GM19035 (cell line): ENCODE results near the gene CLK4.

Experiments
- ATAC-seq: cut with Tn5 transposase; IDR thresholded peaks from one replicate; pipeline ENCODE4 v1.9.1; 2021; ENCODE audit not compliant: unreplicated experiment

CLK4 gene

DNA sequence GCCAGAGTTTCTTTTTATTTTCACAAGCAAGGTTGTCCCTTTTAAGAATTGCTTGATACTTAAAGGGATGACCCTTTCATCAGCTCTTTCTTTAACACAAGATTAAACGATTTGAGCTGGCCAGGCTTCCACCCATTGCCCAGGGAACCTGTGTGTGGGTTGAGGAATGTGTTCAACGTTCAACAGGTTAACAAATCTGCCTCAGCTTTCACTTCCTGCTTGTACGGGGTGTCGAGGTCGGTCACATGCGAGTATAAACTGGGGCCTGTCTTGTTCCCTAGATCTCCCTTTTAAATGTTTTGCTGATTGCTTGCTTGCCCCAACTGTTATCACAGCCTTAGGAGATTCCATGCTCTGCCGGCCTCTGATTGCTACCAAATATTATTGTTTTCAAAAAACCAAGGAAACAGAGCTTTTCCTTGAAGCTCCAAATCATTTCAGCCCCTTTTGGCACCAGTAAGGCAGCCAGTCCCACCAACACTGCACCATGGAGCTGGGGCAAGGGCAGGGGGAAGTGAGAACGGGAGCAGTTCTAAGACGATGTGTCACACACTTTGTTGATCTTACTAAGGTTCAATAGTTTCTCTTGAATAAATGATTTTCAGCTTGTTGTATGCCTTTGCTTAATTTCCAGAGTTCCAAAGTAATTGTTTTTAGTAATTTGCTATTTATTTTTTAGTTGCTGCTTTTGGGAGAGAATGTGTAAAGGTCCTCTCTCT, 10.7 kb upstream of the CLK4 start:
- no peak for ATAC-seq

DNA sequence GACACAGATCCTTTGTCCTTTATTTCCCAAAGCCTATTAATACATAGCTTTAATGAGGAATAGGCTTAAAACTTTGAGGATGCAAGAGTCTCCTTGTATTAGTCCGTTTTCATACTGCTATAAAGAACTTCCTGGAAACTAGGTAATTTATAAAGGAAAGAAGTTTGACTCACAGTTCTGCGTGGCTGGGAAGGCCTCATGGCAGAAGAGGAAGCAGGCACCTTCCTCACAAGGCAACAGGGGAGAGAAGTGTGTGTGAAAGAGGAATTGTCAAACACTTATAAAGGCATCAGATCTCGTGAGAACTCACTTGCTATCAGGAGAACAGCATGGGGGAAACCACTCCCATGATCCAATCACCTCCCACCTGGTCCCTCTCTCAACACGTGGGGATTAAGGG, 5.4 kb upstream of the CLK4 start:
- no peak for ATAC-seq

DNA sequence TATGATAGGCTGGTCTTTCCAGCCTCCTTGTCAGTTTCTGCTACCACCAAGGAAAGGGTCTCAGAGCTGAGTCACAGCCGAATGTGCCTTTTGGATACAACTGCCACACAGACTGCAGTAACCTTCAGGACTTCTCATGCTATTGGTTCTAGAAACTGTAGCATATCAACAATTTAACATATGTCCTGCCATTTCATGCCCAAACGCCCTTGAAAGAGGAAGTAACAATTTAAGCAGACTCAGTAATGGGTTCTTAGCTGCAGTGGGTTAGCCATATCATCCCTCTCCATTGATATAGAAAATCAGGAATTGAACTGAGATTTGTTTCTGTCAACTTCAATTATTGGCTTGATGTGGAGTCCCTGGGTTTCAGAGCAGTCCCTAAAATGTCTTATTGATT, 4.1 kb upstream of the CLK4 start:
- no peak for ATAC-seq

DNA sequence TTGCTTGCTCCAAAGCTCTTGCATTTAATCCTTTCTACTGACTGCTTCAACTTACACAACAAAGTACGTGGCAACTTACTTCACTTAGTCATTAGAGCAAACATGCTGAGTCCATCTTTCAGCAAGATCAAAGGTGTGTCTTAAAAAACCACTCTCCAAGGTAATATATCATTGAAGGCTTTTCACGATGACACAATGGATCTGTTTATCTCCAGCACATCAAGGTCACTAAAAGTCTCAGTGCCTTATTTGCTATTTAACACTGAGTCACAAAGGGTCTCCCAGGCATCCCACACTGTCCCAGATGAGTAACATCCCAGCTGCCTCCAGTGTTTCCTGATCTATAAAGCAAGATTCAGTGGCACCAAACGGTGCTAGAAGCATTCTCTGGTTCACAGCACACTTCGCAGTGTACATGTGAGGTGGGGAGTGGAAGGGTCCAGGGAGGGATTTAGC, 3.7 kb upstream of the CLK4 start:
- no peak for ATAC-seq

DNA sequence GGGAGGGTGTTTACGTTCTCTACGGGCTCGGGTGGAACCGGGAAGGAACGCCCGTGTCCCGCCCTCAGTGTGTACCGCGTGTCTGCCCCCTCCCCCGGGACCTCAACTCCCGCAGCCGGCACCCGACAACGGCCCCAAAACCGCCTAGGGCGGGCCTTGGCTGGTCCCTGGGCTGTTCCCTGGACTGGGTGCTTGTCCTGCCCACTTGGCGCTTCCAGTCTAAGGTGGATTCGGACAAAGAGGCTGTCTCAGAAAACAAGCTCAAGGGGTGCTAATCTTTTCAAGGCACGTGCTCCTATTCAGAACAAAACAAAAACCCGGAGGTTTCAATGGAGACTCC, 379 bp upstream of the CLK4 start:
- peak; percentile 22 for ATAC-seq

DNA sequence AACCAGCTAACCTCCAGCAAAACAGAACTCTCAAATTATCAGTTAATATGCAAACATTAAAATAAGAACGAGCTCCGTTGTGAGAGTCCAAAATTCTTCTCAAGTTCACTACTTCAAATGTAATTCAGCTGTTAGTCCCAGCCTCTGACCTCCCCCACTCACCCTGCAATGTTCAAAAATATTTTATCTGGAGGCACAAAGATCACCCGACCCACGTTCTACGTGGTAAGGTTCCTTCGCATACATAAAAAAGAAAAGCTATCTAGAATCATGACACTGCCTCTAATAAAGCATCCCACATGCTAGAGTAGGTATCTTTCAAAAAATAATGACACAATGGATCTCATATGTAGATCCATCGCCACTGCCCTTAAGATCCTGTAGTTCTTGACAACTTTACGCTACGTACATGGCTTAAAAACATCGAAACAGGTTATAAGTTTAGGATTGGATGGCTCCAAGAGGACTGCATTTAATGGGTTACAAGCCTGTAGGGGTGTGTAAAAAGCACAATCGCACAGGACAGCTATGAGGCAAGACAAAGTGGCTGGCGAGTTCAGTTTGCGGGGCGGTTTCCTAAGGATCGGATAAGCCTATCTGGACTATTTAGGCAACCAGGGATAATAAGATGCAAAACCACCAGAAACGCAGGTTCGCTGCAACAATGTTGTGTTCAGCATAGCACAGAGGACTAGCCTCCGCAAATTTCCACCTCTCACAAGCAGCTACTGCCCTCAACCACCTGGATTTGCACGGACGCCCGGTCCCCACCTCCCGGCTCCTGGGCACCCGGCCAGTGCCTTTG, 969 bp downstream of the CLK4 start:
- ATAC-seq: peak; percentile 9

GRCh38 chr5:178624631-178625546, 2.0 kb downstream of the CLK4 start:
- ATAC-seq: no peak

DNA sequence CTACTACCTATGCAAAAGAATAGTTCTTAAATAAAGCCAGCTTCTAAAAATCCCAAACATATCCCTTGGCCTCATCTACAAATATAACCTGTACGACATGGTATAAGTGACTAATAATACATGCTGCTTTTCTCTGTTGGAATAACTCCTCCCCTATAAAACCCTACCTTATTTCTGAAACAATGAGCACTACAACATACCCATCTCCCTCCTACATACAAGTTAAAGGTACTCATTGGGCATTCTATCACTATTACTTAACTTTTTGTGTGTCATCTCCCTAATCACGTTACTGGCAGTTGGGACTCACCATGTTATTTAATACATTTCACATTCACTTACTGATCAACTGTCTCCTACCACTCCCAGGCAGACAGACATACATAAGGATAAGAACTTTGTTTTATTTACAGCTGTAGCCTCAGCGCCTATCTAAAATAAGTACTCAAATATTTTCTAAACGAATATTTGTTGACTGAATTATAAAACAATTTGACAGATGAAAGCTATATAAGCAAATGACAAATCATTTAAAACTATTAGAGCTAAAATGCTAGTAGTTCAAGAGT, 4.1 kb downstream of the CLK4 start:
- ATAC-seq: no peak

DNA sequence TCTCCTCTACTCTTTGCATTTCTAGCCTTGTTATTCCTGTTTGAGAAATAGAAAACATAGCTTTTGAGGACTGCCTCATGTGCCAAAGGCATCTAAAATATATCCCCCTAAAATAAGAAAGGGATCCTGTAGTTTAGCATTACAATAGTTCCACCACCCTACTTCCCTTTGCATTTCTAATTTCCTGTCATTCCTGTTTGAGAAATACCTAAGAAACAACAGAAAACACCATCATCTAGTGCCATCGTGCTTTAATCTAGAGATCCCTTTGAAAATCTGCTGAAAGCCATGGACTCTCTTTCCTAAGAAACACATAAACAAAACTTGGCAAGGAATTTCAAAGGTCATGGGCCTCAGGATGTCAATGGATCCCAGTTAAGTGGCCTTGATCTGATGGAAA, 7.5 kb downstream of the CLK4 start:
- ATAC-seq: no peak

DNA sequence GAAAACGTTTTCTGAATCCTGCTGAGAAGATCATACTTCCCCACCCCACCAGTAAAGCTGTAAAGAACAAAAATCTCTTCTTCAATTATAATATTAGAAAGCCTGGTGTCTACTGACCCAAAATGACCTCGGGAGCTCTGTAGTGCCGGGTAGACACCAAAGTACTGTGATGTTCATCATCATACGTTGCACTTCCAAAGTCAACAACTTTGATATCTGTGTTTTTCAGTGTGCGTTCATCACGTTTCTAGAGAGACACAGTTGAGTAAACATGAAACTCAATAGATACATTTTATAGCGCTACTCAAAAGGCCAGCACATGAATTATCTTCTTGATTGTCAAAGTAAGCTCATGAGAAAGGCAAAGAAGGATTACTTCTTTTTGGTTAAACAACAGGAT, 14.6 kb downstream of the CLK4 start:
- no peak for ATAC-seq

GRCh38 chr5:178606269-178606668, 20.6 kb downstream of the CLK4 start:
- no peak for ATAC-seq

DNA sequence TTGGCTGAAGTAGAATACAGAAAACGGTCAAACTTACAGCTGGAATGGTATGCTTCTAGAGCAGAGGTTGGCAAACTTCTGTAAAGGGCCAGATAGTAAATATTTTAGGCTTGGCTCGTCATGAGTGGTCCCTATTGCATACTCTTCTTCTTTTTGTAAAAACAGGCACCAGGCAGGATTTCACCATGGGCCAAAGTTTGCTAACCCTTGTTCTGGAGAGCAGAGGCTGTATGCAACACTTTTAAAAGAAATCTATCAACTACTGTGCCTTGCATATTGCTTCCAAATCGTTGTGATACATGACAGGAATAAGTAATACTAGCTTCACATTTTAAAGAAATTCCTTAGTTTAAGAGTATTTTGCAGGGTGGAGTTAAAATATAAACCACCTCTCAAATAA, 21.1 kb downstream of the CLK4 start:
- ATAC-seq: no peak

DNA sequence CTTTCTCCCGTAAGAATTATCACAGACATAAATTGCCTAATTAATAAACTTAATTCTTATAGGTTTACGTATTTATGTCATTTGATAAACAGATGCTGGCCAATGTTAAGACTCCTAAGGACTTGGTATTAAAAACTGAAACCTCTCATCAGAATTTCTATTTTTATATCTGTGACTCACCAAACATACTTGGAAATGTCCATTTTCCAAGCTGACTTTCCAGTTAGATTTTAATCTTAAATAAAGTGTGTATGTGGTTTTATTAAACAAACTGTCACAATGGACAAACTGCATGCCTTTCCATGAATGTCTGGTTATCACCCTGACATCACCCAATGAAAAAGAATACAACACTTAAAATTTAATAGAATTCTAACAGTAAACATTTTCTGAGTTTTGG, 24.1 kb downstream of the CLK4 start:
- no peak for ATAC-seq

- no peak for ATAC-seq
Measured at GRCh38 chr5:178595750-178596149, 31.1 kb downstream of the CLK4 start.

DNA sequence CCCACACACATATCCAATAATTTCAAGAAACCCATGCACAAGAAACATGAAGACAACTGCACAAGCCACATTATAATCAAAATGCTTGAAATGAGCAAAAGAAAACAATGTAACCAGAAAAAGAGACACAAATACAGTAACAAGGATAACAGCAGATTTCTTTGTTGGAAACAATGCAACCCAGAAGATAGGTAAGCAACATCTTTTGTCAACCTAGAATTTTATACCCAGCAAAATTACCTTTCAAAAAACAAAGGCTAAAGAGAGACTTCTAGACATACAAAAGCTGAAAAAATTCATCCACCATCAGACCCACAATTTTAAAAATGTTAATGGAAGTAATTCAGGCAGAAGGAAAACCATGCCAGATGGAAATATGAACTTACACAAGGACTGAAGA, 31.7 kb downstream of the CLK4 start:
- no peak for ATAC-seq

DNA sequence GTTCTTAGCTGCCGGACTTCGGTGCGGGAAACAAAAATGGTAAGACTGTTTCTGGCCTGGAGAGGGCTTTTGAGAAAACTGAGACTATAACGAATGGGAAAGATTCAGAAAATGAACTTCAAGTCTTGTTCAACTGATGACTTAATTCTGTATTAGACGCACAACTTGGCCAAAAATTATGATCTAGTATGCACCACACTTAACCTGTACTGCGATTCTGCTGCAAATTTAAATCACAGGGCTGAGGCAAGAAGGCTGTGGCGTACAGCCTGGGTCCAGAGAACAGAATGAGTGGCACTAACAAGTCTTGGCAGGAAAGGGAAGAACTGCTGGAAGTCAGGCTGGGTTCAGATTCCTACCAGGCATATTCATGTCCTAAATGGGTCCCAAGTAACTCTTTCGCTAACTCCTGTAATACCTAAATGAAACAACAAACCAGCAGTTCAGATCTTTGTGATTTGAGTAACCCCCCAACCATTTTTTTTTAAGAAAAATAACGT, 35.9 kb downstream of the CLK4 start:
- ATAC-seq: no peak

DNA sequence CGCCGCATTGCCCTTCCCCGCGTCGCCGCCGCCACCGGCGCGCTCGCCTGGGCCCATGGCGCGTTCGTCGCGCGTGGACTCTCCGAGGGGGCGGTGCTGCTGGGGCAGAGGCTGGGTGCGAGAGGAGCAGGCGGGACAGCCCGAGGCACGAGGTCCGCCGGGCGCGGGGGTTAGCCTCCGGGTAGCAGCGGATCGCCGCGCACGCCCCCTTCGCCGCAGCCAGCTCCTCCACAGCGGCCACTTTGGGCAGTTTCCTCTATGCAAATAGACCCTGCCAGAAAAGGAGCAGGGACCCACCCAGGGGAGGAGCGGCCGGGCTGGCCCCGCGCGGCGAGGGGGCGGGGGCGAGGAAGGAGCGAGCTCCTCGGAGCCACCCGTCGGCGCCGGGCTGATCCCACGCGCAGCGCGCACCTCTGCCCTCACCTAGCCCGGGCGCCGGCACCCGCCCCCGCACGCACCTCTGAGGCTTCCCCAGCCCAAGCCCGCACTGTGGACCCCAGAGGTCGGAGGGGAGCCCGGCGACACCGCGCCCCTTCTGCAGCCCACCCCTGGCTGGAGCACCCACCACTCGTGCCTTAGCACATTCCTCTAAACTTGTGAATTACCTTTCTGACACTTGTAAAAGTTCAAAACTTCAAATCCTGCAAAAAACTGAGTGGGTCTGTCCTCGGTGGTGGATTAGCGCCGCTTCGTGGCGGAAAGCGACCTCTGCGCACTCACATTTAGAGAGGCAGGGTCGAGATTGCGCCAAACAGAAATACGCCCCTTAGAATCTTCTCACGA, 36.5 kb downstream of the CLK4 start, which contains the start of gene COL23A1:
Gene COL23A1, minus strand, starts transcription at position 253 of the 783 bp plus-strand sequence.
- no peak for ATAC-seq

- ATAC-seq: no peak
Measured at GRCh38 chr5:178589180-178590140, 37.4 kb downstream of the CLK4 start.

DNA sequence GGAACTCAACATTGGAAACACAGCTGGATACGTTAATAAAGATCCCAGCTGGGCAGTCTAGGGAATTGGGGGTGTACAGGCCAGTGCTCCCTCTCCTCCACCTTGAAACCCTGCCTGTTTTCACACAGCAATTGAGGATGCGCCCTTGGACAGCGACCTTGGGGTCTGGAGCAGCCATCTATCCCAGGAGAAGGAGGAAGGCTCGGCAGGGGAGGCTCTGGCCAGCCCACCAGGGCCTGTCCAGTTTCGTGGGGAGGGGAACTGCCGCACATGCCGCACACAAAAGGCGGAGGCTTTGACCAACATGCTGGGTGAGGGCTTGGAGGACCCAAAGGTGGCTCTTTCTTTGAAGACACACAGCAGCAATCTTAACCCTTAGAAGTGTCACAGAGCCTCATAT, 38.1 kb downstream of the CLK4 start:
- no peak for ATAC-seq
